GM12891 (cell line): ENCODE measurements around the gene NKX2-1.

ENCODE experiments used
- DNase-seq: peaks from one replicate; pipeline ENCODE4 v3.0.0; 2011; ENCODE audit warnings: low spot score; ENCODE audit not compliant: insufficient read length
- FAIRE-seq: peaks from 2 replicates; lab custom pipeline; 2011; peaks lifted over from hg19 to GRCh38; lab: Jason Lieb, UNC
- PAX5 ChIP-seq: IDR thresholded peaks from 2 replicates; pipeline ENCODE4 v1.6.1; 2011; ENCODE audit warnings: low read length, moderate library complexity, mild to moderate bottlenecking; ENCODE audit not compliant: insufficient read depth, severe bottlenecking
- POLR2A ChIP-seq: IDR thresholded peaks from 2 replicates; pipeline ENCODE4 v1.6.1; 2011; ENCODE audit warnings: low read depth, low read length, control low read depth
- POLR2AphosphoS5 ChIP-seq: IDR thresholded peaks from 2 replicates; pipeline ENCODE4 v1.6.1; 2011; ENCODE audit warnings: low read depth, low read length, control low read depth
- POU2F2 ChIP-seq: IDR thresholded peaks from 2 replicates; pipeline ENCODE4 v1.6.1; 2011; ENCODE audit warnings: low read depth, mild to moderate bottlenecking, control low read depth, low read length, moderate library complexity
- SPI1 ChIP-seq: IDR thresholded peaks from 2 replicates; pipeline ENCODE4 v1.6.1; 2011; ENCODE audit warnings: low read depth, low read length, control low read depth
- TAF1 ChIP-seq: IDR thresholded peaks from 2 replicates; pipeline ENCODE4 v1.6.1; 2011; ENCODE audit warnings: low read depth, low read length, control low read depth

NKX2-1 gene

GRCh38 chr14:36513451-36514277 is 6.4 kb downstream of the NKX2-1 start:
- FAIRE-seq (no peak), DNase-seq (no peak)
- no peak for TF ChIP-seq TAF1
- TF ChIP-seq POLR2A: no peak
- TF ChIP-seq POU2F2: no peak
- no peak for TF ChIP-seq PAX5

DNA sequence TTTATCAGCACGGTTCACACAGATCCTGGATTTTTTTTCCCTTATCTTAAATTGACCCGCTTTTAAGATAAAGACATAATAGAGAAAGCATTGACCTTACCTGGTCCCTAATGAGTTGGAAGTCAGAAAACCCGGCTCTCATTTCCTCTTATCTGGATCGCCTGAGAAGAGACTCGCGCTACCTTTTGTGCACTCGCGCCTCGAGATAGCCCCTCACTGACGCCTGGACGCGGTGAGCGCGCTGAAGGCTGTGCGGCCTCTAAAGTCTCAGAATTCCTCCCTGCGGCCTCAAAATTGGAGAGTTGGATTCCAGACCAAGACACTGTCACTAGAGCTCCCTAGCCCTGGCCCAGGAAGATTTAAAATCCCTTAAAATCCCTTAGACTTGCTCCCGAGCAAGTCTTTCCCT is 7.0 kb downstream of the NKX2-1 start:
- no peak for TF ChIP-seq POU2F2
- no peak for TF ChIP-seq PAX5
- TF ChIP-seq TAF1: no peak
- TF ChIP-seq POLR2A: no peak
- TF ChIP-seq SPI1: no peak
- no peak for TF ChIP-seq POLR2AphosphoS5
- FAIRE-seq: no peak
- DNase-seq: no peak

DNA sequence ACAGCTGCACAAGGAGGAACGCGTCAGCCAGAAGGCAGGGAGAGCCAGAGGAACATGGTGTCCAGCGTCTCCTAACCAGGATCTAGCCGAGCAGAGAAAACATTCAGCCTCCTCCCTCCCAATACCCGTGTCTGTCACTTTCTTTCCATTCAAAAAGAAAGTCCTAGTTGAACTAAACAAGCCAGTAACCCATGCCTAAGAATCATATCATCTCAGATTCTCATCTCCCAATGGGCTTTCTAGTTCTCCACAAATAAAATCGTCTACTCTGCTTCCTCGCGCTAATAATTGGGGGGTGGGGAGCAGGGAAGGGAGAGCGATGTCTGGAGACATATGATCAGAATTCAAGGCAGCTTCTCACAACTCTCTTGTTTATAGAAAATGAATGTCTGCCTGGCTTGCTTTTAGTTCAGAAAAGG is 7.4 kb downstream of the NKX2-1 start:
- FAIRE-seq (no peak), DNase-seq (no peak)
- no peak for TF ChIP-seq TAF1
- no peak for TF ChIP-seq PAX5
- TF ChIP-seq POLR2AphosphoS5: no peak
- TF ChIP-seq POU2F2: no peak

DNA sequence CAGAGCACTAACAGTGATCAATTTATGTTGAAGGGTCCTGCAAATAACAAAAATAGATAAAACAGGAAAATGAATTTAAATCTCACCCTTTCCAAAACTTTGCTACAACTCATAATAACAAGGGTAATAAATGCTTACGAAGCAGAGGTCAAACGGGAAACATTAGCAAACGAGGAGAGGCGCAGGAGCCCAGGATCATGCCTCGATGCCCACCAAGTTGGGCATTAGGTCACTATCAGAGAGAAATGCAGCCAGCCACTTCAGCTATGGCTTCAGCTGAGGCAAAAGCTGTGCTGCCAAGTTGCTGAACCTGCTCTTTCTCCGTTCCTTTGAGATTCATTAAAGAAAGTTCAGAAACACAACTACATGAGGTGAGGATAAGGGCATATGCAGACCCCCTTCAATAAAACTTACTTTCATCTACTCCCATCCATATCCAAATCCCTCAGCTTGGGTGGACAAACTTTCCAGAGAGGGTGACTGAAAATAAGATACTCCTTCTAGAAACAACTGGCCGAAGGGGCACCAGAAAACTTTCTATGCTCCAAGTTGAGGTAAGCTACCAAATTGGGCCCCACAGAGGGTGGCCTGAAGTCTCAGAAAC is 7.9 kb downstream of the NKX2-1 start:
- TF ChIP-seq TAF1 (no peak), SPI1 (no peak), POLR2AphosphoS5 (no peak), POLR2A (no peak), POU2F2 (no peak), PAX5 (no peak)
- no peak for DNase-seq
- no peak for FAIRE-seq

- FAIRE-seq (no peak), DNase-seq (no peak)
- TF ChIP-seq POLR2AphosphoS5 (no peak), POU2F2 (no peak), TAF1 (no peak), POLR2A (no peak), SPI1 (no peak), PAX5 (no peak)
Observed at GRCh38 chr14:36510874-36511273, 9.2 kb downstream of the NKX2-1 start.

DNA sequence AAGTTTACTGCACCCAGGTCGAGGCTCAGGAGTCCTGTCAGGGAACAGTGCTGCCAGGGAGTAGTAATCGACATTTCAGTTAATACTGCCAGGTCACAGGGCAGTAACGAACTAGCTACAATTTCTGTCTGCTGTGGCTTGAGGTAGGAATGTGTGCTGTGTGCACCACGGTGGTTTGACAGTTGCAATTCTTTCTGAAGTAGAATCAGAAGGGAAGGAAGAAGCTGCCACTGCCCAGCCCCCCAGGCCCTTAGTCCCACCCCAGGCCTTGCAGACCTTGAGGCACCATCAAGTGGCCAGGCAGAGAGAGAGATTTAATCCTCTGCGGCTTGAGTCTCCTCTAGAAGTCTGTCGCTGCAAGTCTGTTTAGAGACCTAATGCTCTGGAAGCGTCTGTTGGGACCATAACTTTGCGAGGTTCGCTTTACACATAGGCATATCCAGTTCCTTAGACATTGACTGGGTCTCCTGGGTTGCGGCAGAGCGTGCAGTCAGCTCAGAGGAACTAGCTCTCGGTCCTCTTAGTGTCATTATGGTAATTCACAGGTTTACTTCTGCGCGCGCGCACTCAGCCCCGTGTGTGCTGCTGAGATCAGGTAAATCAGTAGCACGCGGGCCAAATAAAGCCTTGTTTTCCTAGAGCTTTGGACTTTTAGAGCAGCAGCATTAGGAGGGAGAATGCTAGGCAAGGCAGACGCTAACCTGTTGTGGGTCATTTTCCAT is 9.8 kb downstream of the NKX2-1 start:
- TF ChIP-seq PAX5 (no peak), POLR2A (no peak), POLR2AphosphoS5 (no peak), SPI1 (no peak), POU2F2 (no peak), TAF1 (no peak)
- no peak for DNase-seq
- FAIRE-seq: no peak

- FAIRE-seq (no peak), DNase-seq (no peak)
- no peak for TF ChIP-seq PAX5
- TF ChIP-seq SPI1: no peak
- no peak for TF ChIP-seq POLR2AphosphoS5
- TF ChIP-seq POU2F2: no peak
- no peak for TF ChIP-seq POLR2A
- no peak for TF ChIP-seq TAF1
Observed at GRCh38 chr14:36509069-36509917, 10.7 kb downstream of the NKX2-1 start.

DNA sequence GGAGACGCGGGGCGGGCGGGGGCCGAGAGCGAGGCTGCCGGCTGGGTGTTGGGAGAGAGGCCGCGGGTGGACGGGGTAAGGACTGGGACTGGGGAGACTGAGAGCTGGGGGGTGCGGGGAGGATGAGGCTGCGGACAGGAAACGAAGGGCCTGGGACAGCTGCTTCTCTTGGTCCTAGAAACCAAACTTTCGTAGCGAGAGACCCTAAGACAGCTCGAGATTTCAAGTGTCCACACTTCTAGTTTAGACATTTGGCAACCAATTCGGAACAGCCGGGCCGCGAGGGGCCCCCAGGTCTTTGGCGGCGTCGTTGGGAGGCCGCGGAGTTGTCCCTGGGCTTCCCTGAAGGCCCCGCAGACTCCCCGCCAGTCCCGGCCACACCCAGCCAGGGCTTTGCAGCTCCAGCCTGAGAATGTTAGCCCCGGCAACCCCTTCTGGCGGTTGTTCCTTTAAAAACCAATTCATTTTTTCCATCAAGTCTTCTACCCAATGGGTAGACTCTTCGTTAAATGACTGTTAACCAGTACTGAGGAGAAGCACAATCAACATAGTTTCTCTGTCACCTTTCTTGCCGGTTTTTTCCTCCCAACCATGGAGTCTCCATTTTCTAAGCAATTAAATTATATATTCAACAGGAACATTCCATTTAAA is 11.5 kb downstream of the NKX2-1 start:
- TF ChIP-seq SPI1 (no peak), POLR2AphosphoS5 (no peak), PAX5 (no peak), POLR2A (no peak), TAF1 (no peak), POU2F2 (no peak)
- FAIRE-seq: no peak
- no peak for DNase-seq
